Right atrium auricular region (tissue), 2 donors: ENCODE data around the gene C7orf57. TPM values are rescaled to one million over a fixed set of nuclear protein-coding genes. Genes with fewer than 3 reads are reported as not detected.
A peak's percentile ranks its signal among the peaks of the same experiment; 100 is the strongest.

Source experiments
- DNase-seq: peaks from one replicate; pipeline ENCODE4 v3.0.0-alpha.2; 2019; ENCODE audit warnings: low spot score
- H3K27ac ChIP-seq, 2 donors: fragments of 200-600 bp; sonication (generic); 1 replicate in 1 of 2; 2 replicates in 1 of 2; pipeline ENCODE4 v1.5.1; 2016 to 2019
- H3K27me3 ChIP-seq, 2 donors: fragments of 200-600 bp; sonication (generic); one replicate each; pipeline versions ENCODE4 v1.5.1 to v1.6.0; 2017 to 2019
- H3K36me3 ChIP-seq: fragments of 200-600 bp; sonication (generic); one replicate; pipeline ENCODE4 v1.5.1; 2016
- H3K4me1 ChIP-seq, 2 donors: fragments of 200-600 bp; sonication (generic); one replicate each; pipeline versions ENCODE4 v1.5.1 to v1.6.0; 2017 to 2019
- H3K4me3 ChIP-seq, 2 donors: fragments of 200-600 bp; sonication (generic); 1 replicate in 1 of 2; 2 replicates in 1 of 2; pipeline ENCODE4 v1.5.1; 2017 to 2019; ENCODE audit warnings: mild to moderate bottlenecking in 1 of 2, moderate library complexity in 1 of 2
- H3K9me3 ChIP-seq, 2 donors: fragments of 200-600 bp; sonication (generic); one replicate each; pipeline ENCODE4 v1.5.1; 2019
- CTCF ChIP-seq, 2 donors: fragments of 200-600 bp; sonication (generic); IDR thresholded peaks; one replicate each; pipeline ENCODE4 v1.5.1; 2019; ENCODE audit warnings: antibody characterized with exemption in 2 of 2
- total RNA-seq, 2 donors: library from RNA; depleted of rRNA; stranded (reverse); fragments of >200 nt; gene quantifications; one replicate each; pipeline ENCODE4 v1.1.0, GENCODE V29; 2016

The C7orf57 gene
- total RNA-seq, 2 donors from 2014 or later, result not detected

- no peak for DNase-seq
- no peaks in the 10 kb centered on the region for H3K27me3 ChIP-seq
- H3K9me3 ChIP-seq, result no peaks in the 10 kb centered on the region
- no peak overlapping the region for H3K4me3 ChIP-seq
- H3K27ac ChIP-seq, result peak overlapping the region; percentile 96 to 98
- no peaks in the 10 kb centered on the region for H3K36me3 ChIP-seq
- no peak for TF ChIP-seq CTCF (IDR thresholded peaks at IDR 0.05)
- H3K4me1 ChIP-seq, result peaks cover 0 to 66% of the 10 kb centered on the region in 2 donors
Measured at GRCh38 chr7:48087349-48087748, 52.0 kb downstream of the C7orf57 start.

GRCh38 chr7:48088559-48089045 lies 53.3 kb downstream of the C7orf57 start:
- no peak for TF ChIP-seq CTCF (IDR thresholded peaks at IDR 0.05)
- Histone ChIP-seq H3K4me1 (peaks cover 0 to 57% of the 10 kb centered on the region in 2 donors), H3K27ac (peak overlapping the region; percentile 96 to 98), H3K9me3 (no peaks in the 10 kb centered on the region), H3K4me3 (peak overlapping the region; percentile 55 to 86), H3K27me3 (no peaks in the 10 kb centered on the region), H3K36me3 (peaks cover 9% of the 10 kb centered on the region)
- DNase-seq, result peak; percentile 94

GRCh38 chr7:48089046-48090003 lies 54.0 kb downstream of the C7orf57 start, which contains the start of gene UPP1:
UPP1 (plus strand) TSS chr7:48089265; CDS start chr7:48094784, 5,519 bp downstream.
- H3K27ac ChIP-seq, result peak within 1 kb of the TSS; percentile 96 to 98
- H3K9me3 ChIP-seq, result no peaks in the 10 kb centered on the region
- H3K36me3 ChIP-seq, result peaks cover 13% of the 10 kb centered on the region
- peak; percentile 95 for DNase-seq
- TF ChIP-seq CTCF (IDR thresholded peaks at IDR 0.05), result no peak
- peaks cover 0 to 50% of the 10 kb centered on the region in 2 donors for H3K4me1 ChIP-seq
- peak within 1 kb of the TSS; percentile 55 to 86 for H3K4me3 ChIP-seq
- no peaks in the 10 kb centered on the region for H3K27me3 ChIP-seq

- Histone ChIP-seq H3K27me3 (no peaks in the 10 kb centered on the region), H3K9me3 (no peaks in the 10 kb centered on the region), H3K36me3 (peaks cover 20% of the 10 kb centered on the region), H3K4me3 (peak overlapping the region; percentile 55 to 86), H3K4me1 (peaks cover 0 to 40% of the 10 kb centered on the region in 2 donors), H3K27ac (peak overlapping the region; percentile 96 to 98)
- no peak for TF ChIP-seq CTCF (IDR thresholded peaks at IDR 0.05)
- peak; percentile 76 for DNase-seq
Measured at GRCh38 chr7:48090095-48090805, 54.9 kb downstream of the C7orf57 start.

- Histone ChIP-seq H3K4me3 (no peak overlapping the region), H3K36me3 (peaks cover 30% of the 10 kb centered on the region), H3K9me3 (no peaks in the 10 kb centered on the region), H3K27me3 (no peaks in the 10 kb centered on the region), H3K4me1 (peaks cover 0 to 32% of the 10 kb centered on the region in 2 donors), H3K27ac (no peak overlapping the region)
- TF ChIP-seq CTCF (IDR thresholded peaks at IDR 0.05), result no peak
- no peak for DNase-seq
Measured at GRCh38 chr7:48091506-48092433, 56.4 kb downstream of the C7orf57 start.
